Esophagus muscularis mucosa (tissue), 3 donors: ENCODE results near the gene CNOT1.

Experiments used
- CTCF ChIP-seq, 3 experiments: fragments of 200-600 bp in 2 of 3; fragments of 450-650 bp in 1 of 3; sonication (generic) in 2 of 3; IDR thresholded peaks; one replicate each; pipeline ENCODE4 v1.5.1; 2017 to 2019; ENCODE audit warnings: antibody characterized with exemption in 3 of 3, mild to moderate bottlenecking in 2 of 3, moderate library complexity in 1 of 3
- EP300 ChIP-seq: sonication (generic); formaldehyde crosslinking; IDR thresholded peaks from one replicate; pipeline ENCODE4 v1.6.1; 2017; ENCODE audit warnings: antibody characterized with exemption

DNA sequence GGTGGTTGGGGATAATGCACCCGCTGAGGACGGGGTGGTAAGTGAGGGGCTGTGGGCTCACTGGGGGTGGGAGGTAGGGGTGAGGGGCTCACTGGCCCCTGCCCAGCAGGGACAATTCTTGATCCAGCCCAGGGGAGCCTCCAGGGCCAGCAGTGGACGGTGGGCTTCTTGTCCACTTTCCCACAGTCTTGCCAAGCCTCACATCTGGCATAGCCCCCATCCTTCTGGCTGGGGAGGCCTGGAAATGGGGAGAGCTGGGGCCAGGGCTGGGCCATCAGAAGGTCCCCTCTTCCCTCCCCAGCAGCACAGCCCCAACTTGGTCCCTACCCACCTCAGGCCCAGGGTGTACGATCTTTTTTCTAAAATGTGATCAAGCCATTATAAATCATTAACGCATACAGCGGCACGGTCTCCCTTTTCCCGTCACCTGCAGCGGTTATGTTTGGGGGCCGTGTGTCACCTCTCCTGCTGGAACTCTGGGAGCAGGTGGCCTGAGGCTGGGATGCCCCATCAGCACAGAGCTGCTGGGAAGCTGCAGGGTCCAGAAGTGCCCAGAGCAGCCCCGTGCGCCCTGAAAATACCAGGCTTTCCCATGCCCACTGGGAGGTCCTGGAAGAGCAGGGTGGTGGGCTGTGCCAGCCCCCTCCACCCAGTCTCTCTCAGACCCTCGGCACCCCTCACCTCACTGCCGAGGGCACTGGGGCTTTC lies 121.5 kb downstream of the CNOT1 start:
- TF ChIP-seq EP300 (no peak), CTCF (IDR thresholded peaks at IDR 0.05) (no peak)
